Measurements from ENCODE around the gene VIT. TPM values are rescaled to one million over a fixed set of nuclear protein-coding genes. Genes with fewer than 3 reads are reported as not detected.

Gene VIT, protein sequence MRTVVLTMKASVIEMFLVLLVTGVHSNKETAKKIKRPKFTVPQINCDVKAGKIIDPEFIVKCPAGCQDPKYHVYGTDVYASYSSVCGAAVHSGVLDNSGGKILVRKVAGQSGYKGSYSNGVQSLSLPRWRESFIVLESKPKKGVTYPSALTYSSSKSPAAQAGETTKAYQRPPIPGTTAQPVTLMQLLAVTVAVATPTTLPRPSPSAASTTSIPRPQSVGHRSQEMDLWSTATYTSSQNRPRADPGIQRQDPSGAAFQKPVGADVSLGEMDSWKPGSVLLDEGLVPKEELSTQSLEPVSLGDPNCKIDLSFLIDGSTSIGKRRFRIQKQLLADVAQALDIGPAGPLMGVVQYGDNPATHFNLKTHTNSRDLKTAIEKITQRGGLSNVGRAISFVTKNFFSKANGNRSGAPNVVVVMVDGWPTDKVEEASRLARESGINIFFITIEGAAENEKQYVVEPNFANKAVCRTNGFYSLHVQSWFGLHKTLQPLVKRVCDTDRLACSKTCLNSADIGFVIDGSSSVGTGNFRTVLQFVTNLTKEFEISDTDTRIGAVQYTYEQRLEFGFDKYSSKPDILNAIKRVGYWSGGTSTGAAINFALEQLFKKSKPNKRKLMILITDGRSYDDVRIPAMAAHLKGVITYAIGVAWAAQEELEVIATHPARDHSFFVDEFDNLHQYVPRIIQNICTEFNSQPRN
- 1 to 10 TPM in 3 of 4 donors, not detected in 1; 1.4 to 3.6 (median 2.5) TPM for total RNA-seq

GRCh38 chr2:36696533-36696932 is at the start of gene VIT:
VIT (plus strand) TSS chr2:36696707; CDS start chr2:36716371, 19,664 bp downstream.
- Histone ChIP-seq H3K4me1 (peaks cover 0 to 2% (median 0%) of the 10 kb centered on the region in 4 donors), H3K27ac (no peak within 1 kb of the TSS), H3K27me3 (no peaks in the 10 kb centered on the region), H3K36me3 (no peaks in the 10 kb centered on the region), H3K4me3 (no peak within 1 kb of the TSS), H3K9me3 (no peaks in the 10 kb centered on the region)
- intact Hi-C loops (cut with DNase I; ENCODE audit: low total_unique reads): no loop called here
- no peak for DNase-seq
- TF ChIP-seq POLR2A (IDR thresholded peaks at IDR 0.05) (no peak), CTCF (IDR thresholded peaks at IDR 0.05) (no peak), EP300 (IDR thresholded peaks at IDR 0.05; ENCODE audit: low read depth) (no peak), POLR2AphosphoS5 (IDR thresholded peaks at IDR 0.05) (no peak)
- 60 to 83% methylated on average over 2 of the region's 2 CpGs for whole genome bisulfite sequencing, 2 donors (ENCODE audit: low coverage in 1 of 2)
- in situ Hi-C loops (cut with MboI; ENCODE audit: low pct_ligation_motif_present in 1 of 4, low pct_unique_long_range_greater_than_20kb in 1 of 4, low sequenced_read_pairs in 3 of 4): no loop called here

GRCh38 chr2:36650031-36650829 is 46.3 kb upstream of the VIT start:
- Histone ChIP-seq H3K27me3 (no peaks in the 10 kb centered on the region), H3K36me3 (no peaks in the 10 kb centered on the region), H3K4me3 (no peak overlapping the region), H3K4me1 (peaks cover 0 to 7% (median 1%) of the 10 kb centered on the region in 4 donors), H3K27ac (no peak overlapping the region), H3K9me3 (peaks cover 0 to 3% of the 10 kb centered on the region in 2 donors)
- peak; percentile 46 for DNase-seq
- TF ChIP-seq POLR2AphosphoS5 (IDR thresholded peaks at IDR 0.05) (peak in 1 of 3 donors; percentile 11), CTCF (IDR thresholded peaks at IDR 0.05) (no peak)
- intact Hi-C loops (cut with DNase I; ENCODE audit: low total_unique reads) (no loop called here), in situ Hi-C loops (cut with MboI; ENCODE audit: low pct_ligation_motif_present in 1 of 4, low pct_unique_long_range_greater_than_20kb in 1 of 4, low sequenced_read_pairs in 3 of 4) (loop anchor here in 3 of 4 donors (25.0 kb wide), 2 partner anchors 138 to 313 kb away; no protein-coding TSS in a partner anchor)
- WGBS, 2 donors (ENCODE audit: low coverage in 1 of 2): 61 to 67% methylated on average over 2 to 4 of the region's 4 CpGs

- H3K27ac ChIP-seq: no peak overlapping the region
- peaks cover 0 to 7% (median 1%) of the 10 kb centered on the region in 4 donors for H3K4me1 ChIP-seq
- TF ChIP-seq CTCF (IDR thresholded peaks at IDR 0.05): no peak
- no peak for TF ChIP-seq POLR2AphosphoS5 (IDR thresholded peaks at IDR 0.05)
- no peak for TF ChIP-seq POLR2A (IDR thresholded peaks at IDR 0.05)
- TF ChIP-seq EP300 (IDR thresholded peaks at IDR 0.05; ENCODE audit: low read depth): no peak
- H3K9me3 ChIP-seq: no peaks in the 10 kb centered on the region
- H3K36me3 ChIP-seq: no peaks in the 10 kb centered on the region
- no peak overlapping the region for H3K4me3 ChIP-seq
- in situ Hi-C loops (cut with MboI; ENCODE audit: low pct_ligation_motif_present in 1 of 4, low pct_unique_long_range_greater_than_20kb in 1 of 4, low sequenced_read_pairs in 3 of 4): loop anchor here in 3 of 4 donors (25.0 kb wide), 2 partner anchors 141 to 316 kb away; no protein-coding TSS in a partner anchor
- 40 to 74% methylated on average over 1 to 5 of the region's 5 CpGs for WGBS, 2 donors (ENCODE audit: low coverage in 1 of 2)
- intact Hi-C loops (cut with DNase I; ENCODE audit: low total_unique reads): no loop called here
- DNase-seq: no peak
- no peaks in the 10 kb centered on the region for H3K27me3 ChIP-seq
Measured at GRCh38 chr2:36653155-36653554, 43.4 kb upstream of the VIT start.
